Common myeloid progenitor, CD34-positive (primary cell): ENCODE measurements around the gene MRPL28.

Experiments
- CTCF ChIA-PET: fragments of 350-600 bp; sonication (Branson Sonifier 250); formaldehyde crosslinking; loops from one replicate; lab custom pipeline; 2021; ENCODE audit warnings: antibody characterized with exemption; lab: Charles Lee
- POLR2A ChIA-PET: fragments of 350-600 bp; sonication (Branson Sonifier 250); formaldehyde crosslinking; loops from one replicate; lab custom pipeline; 2021; ENCODE audit warnings: antibody characterized with exemption; lab: Charles Lee
- DNase-seq, 3 donors: peaks; one replicate each; pipeline versions ENCODE4 v3.0.0 to v3.0.0-alpha.2; 2013
- H3K27ac ChIP-seq, 2 experiments: 1 replicate in 1 of 2; 2 replicates in 1 of 2; pipeline ENCODE4 v1.7.0; 2013; ENCODE audit warnings: inconsistent platforms in 2 of 2, low read length in 2 of 2, mild to moderate bottlenecking in 2 of 2, low read depth in 1 of 2, moderate library complexity in 1 of 2; ENCODE audit not compliant: severe bottlenecking in 2 of 2, insufficient read depth in 1 of 2, poor library complexity in 1 of 2
- H3K27me3 ChIP-seq, 5 experiments: replicated peaks in 2 of 5; 1 replicate in 3 of 5; 2 replicates in 2 of 5; pipeline versions ENCODE4 v1.6.1 to v1.7.0; 2013; ENCODE audit warnings: low read length in 4 of 5, mild to moderate bottlenecking in 2 of 5, moderate library complexity in 2 of 5, inconsistent platforms in 1 of 5; ENCODE audit not compliant: insufficient read depth in 5 of 5, control insufficient read depth in 4 of 5
- H3K36me3 ChIP-seq, 4 experiments: 1 replicate in 2 of 4; 2 replicates in 2 of 4; pipeline versions ENCODE4 v1.6.1 to v1.7.0; 2013; ENCODE audit warnings: low read length in 3 of 4, control low read depth in 1 of 4, mild to moderate bottlenecking in 1 of 4; ENCODE audit not compliant: control insufficient read depth in 4 of 4, insufficient read depth in 4 of 4
- H3K4me1 ChIP-seq, 4 experiments: 1 replicate in 3 of 4; 2 replicates in 1 of 4; pipeline versions ENCODE4 v1.6.1 to v1.7.1; 2013; ENCODE audit warnings: low read length in 3 of 4, mild to moderate bottlenecking in 3 of 4, control low read depth in 1 of 4, inconsistent platforms in 1 of 4, moderate library complexity in 1 of 4; ENCODE audit not compliant: control insufficient read depth in 4 of 4, insufficient read depth in 4 of 4; ENCODE audit errors: control extremely low read depth in 1 of 4
- H3K4me3 ChIP-seq, 7 experiments: 1 replicate in 4 of 7; 2 replicates in 3 of 7; pipeline versions ENCODE4 v1.5.1 to v1.7.0; 2013; ENCODE audit warnings: mild to moderate bottlenecking in 7 of 7, low read length in 6 of 7, moderate library complexity in 6 of 7, inconsistent platforms in 2 of 7, low read depth in 2 of 7, control low read depth in 1 of 7; ENCODE audit not compliant: insufficient read depth in 4 of 7, control insufficient read depth in 1 of 7; ENCODE audit errors: extremely low read depth in 1 of 7
- H3K9me3 ChIP-seq, 5 experiments: 1 replicate in 4 of 5; 2 replicates in 1 of 5; pipeline versions ENCODE4 v1.6.1 to v1.7.1; 2013; ENCODE audit warnings: low read length in 4 of 5, mild to moderate bottlenecking in 2 of 5, inconsistent platforms in 1 of 5, low read depth in 1 of 5, moderate library complexity in 1 of 5; ENCODE audit not compliant: control insufficient read depth in 4 of 5, insufficient read depth in 2 of 5; ENCODE audit errors: control extremely low read depth in 1 of 5
- WGBS: methylation state at CpG from one replicate; pipeline ENCODE4 v1.1.5; 2013; ENCODE audit not compliant: insufficient coverage; 5-methylcytosine and 5-hydroxymethylcytosine counted together

The MRPL28 gene

GRCh38 chr16:398561-399339, 28.4 kb upstream of the MRPL28 start:
- no peaks in the 10 kb centered on the region for H3K9me3 ChIP-seq
- DNase-seq: no peak
- CTCF ChIA-PET: interaction anchor here (0.6 to 1.6 kb wide), 2 partner anchors 12 to 186 kb away, joined by 3 to 5 read pairs; no protein-coding TSS in a partner anchor
- peaks cover 5 to 52% (median 43%) of the 10 kb centered on the region in 4 experiments for H3K4me1 ChIP-seq
- peak overlapping the region in 1 of 2 experiments; percentile 70 for H3K27ac ChIP-seq
- no peaks in the 10 kb centered on the region for H3K27me3 ChIP-seq
- peak overlapping the region in 1 of 7 experiments; percentile 37 for H3K4me3 ChIP-seq
- POLR2A ChIA-PET: interaction anchor here (1.3 kb wide), 1 partner anchor 12 kb away, joined by 4 read pairs; no protein-coding TSS in a partner anchor
- H3K36me3 ChIP-seq: peaks cover 0 to 29% (median 6%) of the 10 kb centered on the region in 4 experiments
- WGBS: 90% methylated on average over 16 of the region's 24 CpGs

- H3K36me3 ChIP-seq: peaks cover 0 to 29% (median 6%) of the 10 kb centered on the region in 4 experiments
- CTCF ChIA-PET: interaction anchor here (0.6 to 1.6 kb wide), 2 partner anchors 11 to 185 kb away, joined by 3 to 5 read pairs; no protein-coding TSS in a partner anchor
- POLR2A ChIA-PET: interaction anchor here (0.6 to 1.3 kb wide), 2 partner anchors 11 to 322 kb away, joined by 4 to 5 read pairs; no protein-coding TSS in a partner anchor
- H3K27ac ChIP-seq: peak overlapping the region in 1 of 2 experiments; percentile 70
- H3K4me1 ChIP-seq: peaks cover 5 to 52% (median 43%) of the 10 kb centered on the region in 4 experiments
- H3K4me3 ChIP-seq: peak overlapping the region in 2 of 7 experiments; percentile 2 to 53
- H3K27me3 ChIP-seq: no peaks in the 10 kb centered on the region
- WGBS: 45% methylated on average over 25 of the region's 29 CpGs
- no peaks in the 10 kb centered on the region for H3K9me3 ChIP-seq
- DNase-seq: peak; percentile 86 to 91 (median 87)
These were observed 27.5 kb upstream of the MRPL28 start for GRCh38 chr16:397736-398332.

- peaks cover 5 to 48% (median 43%) of the 10 kb centered on the region in 4 experiments for H3K4me1 ChIP-seq
- ChIA-PET CTCF (interaction anchor here (0.7 to 1.6 kb wide), 3 partner anchors 10 to 98 kb away, joined by 3 to 5 read pairs (median 4); no protein-coding TSS in a partner anchor), POLR2A (interaction anchor here (0.6 to 1.3 kb wide), 2 partner anchors 10 to 322 kb away, joined by 4 to 5 read pairs; no protein-coding TSS in a partner anchor)
- peaks cover 0 to 29% (median 6%) of the 10 kb centered on the region in 4 experiments for H3K36me3 ChIP-seq
- H3K4me3 ChIP-seq: peak within 1 kb of the TSS; percentile 72 to 91 (median 76)
- 0% methylated on average over 34 of the region's 75 CpGs for WGBS
- no peaks in the 10 kb centered on the region for H3K27me3 ChIP-seq
- DNase-seq: peak in 1 of 3 donors; percentile 45
- no peaks in the 10 kb centered on the region for H3K9me3 ChIP-seq
- peak within 1 kb of the TSS; percentile 25 to 74 for H3K27ac ChIP-seq
These were observed 26.9 kb upstream of the MRPL28 start, which contains the start of gene NME4 for GRCh38 chr16:397135-397661. NME4 (plus strand) TSS chr16:397199; CDS start chr16:397223, 24 bp downstream.

- H3K36me3 ChIP-seq: peaks cover 0 to 29% (median 6%) of the 10 kb centered on the region in 4 experiments
- peak overlapping the region; percentile 72 to 91 (median 76) for H3K4me3 ChIP-seq
- POLR2A ChIA-PET: no interaction called here
- peak overlapping the region; percentile 25 to 74 for H3K27ac ChIP-seq
- H3K4me1 ChIP-seq: peaks cover 5 to 46% (median 41%) of the 10 kb centered on the region in 4 experiments
- peak; percentile 63 to 83 (median 82) for DNase-seq
- no peaks in the 10 kb centered on the region for H3K9me3 ChIP-seq
- no peaks in the 10 kb centered on the region for H3K27me3 ChIP-seq
- WGBS: under 1% methylated on average over 16 of the region's 22 CpGs
- CTCF ChIA-PET: interaction anchor here (0.7 to 1.4 kb wide), 2 partner anchors 10 to 98 kb away, joined by 3 to 4 read pairs; no protein-coding TSS in a partner anchor
These were observed 26.3 kb upstream of the MRPL28 start for GRCh38 chr16:396605-397004.

GRCh38 chr16:396199-396598, 25.9 kb upstream of the MRPL28 start:
- H3K36me3 ChIP-seq: peaks cover 0 to 29% (median 6%) of the 10 kb centered on the region in 4 experiments
- H3K4me1 ChIP-seq: peaks cover 5 to 46% (median 41%) of the 10 kb centered on the region in 4 experiments
- 10% methylated on average over 2 of the region's 3 CpGs for WGBS
- no peak for DNase-seq
- POLR2A ChIA-PET: no interaction called here
- peak overlapping the region; percentile 25 to 74 for H3K27ac ChIP-seq
- CTCF ChIA-PET: interaction anchor here (0.7 to 1.4 kb wide), 2 partner anchors 9 to 99 kb away, joined by 3 to 4 read pairs; no protein-coding TSS in a partner anchor
- H3K9me3 ChIP-seq: no peaks in the 10 kb centered on the region
- H3K4me3 ChIP-seq: peak overlapping the region in 6 of 7 experiments; percentile 40 to 91 (median 77)
- no peaks in the 10 kb centered on the region for H3K27me3 ChIP-seq

GRCh38 chr16:392450-393030, 22.2 kb upstream of the MRPL28 start:
- no peak overlapping the region for H3K4me3 ChIP-seq
- H3K27ac ChIP-seq: no peak overlapping the region
- ChIA-PET POLR2A (no interaction called here), CTCF (interaction anchor here (0.5 to 3.5 kb wide), 11 partner anchors 9 to 267 kb away, joined by 3 to 11 read pairs (median 4); no protein-coding TSS in a partner anchor)
- DNase-seq: peak in 1 of 3 donors; percentile 78
- H3K9me3 ChIP-seq: no peaks in the 10 kb centered on the region
- H3K27me3 ChIP-seq: no peaks in the 10 kb centered on the region
- 92% methylated on average over 6 of the region's 7 CpGs for WGBS
- H3K4me1 ChIP-seq: peaks cover 5 to 12% (median 12%) of the 10 kb centered on the region in 4 experiments
- H3K36me3 ChIP-seq: no peaks in the 10 kb centered on the region
